Upper lobe of left lung (tissue), 4 donors: ENCODE measurements around the gene KAZN.

Experiments used
- CTCF ChIP-seq, 6 experiments: fragments of 450-650 bp in 4 of 6; fragments of 200-600 bp in 2 of 6; sonication (generic) in 2 of 6; IDR thresholded peaks; one replicate each; pipeline ENCODE4 v1.5.1; 2016 to 2019; ENCODE audit warnings: antibody characterized with exemption in 6 of 6
- POLR2A ChIP-seq, 4 donors: fragments of 450-650 bp; IDR thresholded peaks; one replicate each; pipeline ENCODE4 v1.5.1; 2016 to 2017; ENCODE audit warnings: antibody characterized with exemption in 4 of 4, mild to moderate bottlenecking in 2 of 4

- no peak for TF ChIP-seq POLR2A (IDR thresholded peaks at IDR 0.05)
- TF ChIP-seq CTCF (IDR thresholded peaks at IDR 0.05), result no peak
These were observed 509.4 kb downstream of the KAZN start for GRCh38 chr1:15107911-15108310.
